ENCODE measurements around the gene MAMLD1.
A peak's percentile ranks its signal among the peaks of the same experiment; 100 is the strongest.

DNA sequence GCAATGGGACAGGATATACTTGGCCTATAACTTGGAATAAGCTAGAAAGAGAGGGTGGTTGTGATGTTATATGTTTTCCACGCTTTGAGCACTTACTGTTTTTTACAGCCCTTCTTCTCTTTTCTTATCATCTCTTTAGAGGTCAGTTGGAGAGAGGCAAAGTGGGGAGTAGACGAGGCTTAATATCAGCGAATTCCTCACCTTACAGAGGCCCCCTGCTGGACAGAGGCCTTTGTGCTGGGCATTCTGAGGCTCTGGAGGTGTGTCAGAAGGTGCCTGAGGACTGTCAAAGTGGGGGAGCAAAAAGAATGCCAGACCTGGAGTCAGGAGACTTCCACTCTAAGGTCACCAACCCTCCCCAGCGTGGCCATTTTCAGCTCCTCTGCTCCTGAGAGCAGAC lies 42.5 kb downstream of the MAMLD1 start:
- TF ChIP-seq POLR2AphosphoS5 (IDR thresholded peaks at IDR 0.05) (no peak), POLR2A (IDR thresholded peaks at IDR 0.05) (no peak), EP300 (IDR thresholded peaks at IDR 0.05) (no peak)
- TF ChIP-seq, protein P1, sequence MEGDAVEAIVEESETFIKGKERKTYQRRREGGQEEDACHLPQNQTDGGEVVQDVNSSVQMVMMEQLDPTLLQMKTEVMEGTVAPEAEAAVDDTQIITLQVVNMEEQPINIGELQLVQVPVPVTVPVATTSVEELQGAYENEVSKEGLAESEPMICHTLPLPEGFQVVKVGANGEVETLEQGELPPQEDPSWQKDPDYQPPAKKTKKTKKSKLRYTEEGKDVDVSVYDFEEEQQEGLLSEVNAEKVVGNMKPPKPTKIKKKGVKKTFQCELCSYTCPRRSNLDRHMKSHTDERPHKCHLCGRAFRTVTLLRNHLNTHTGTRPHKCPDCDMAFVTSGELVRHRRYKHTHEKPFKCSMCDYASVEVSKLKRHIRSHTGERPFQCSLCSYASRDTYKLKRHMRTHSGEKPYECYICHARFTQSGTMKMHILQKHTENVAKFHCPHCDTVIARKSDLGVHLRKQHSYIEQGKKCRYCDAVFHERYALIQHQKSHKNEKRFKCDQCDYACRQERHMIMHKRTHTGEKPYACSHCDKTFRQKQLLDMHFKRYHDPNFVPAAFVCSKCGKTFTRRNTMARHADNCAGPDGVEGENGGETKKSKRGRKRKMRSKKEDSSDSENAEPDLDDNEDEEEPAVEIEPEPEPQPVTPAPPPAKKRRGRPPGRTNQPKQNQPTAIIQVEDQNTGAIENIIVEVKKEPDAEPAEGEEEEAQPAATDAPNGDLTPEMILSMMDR (IDR thresholded peaks at IDR 0.05), result peak in 1 of 4 experiments; percentile 9

All from gastroesophageal sphincter (tissue), 3 donors.